NB4 (cell line): Measurements from ENCODE around the gene C5AR1.

Experiments used
- DNase-seq: peaks from one replicate; pipeline ENCODE4 v3.0.0; 2010; ENCODE audit warnings: low read depth
- H3K4me3 ChIP-seq: one replicate; pipeline ENCODE4 v1.5.1; 2011; ENCODE audit warnings: mild to moderate bottlenecking, low read depth, low read length, moderate library complexity
- MAX ChIP-seq: IDR thresholded peaks from 2 replicates; pipeline ENCODE4 v1.6.1; 2011; ENCODE audit warnings: low read depth, low read length
- MYC ChIP-seq: IDR thresholded peaks from 2 replicates; pipeline ENCODE4 v1.6.1; 2011; ENCODE audit warnings: low read depth, low read length
- POLR2A ChIP-seq: IDR thresholded peaks from 2 replicates; pipeline ENCODE4 v1.6.1; 2011; ENCODE audit warnings: mild to moderate bottlenecking; ENCODE audit not compliant: insufficient read length; ENCODE audit errors: extremely low read depth
- TF ChIP-seq, protein P1 (sequence below): IDR thresholded peaks from one replicate; pipeline ENCODE4 v1.5.1; 2012; ENCODE audit warnings: low read depth, low read length

The C5AR1 gene

GRCh38 chr19:47352095-47352494, 42.4 kb downstream of the C5AR1 start:
- TF ChIP-seq, protein P1, sequence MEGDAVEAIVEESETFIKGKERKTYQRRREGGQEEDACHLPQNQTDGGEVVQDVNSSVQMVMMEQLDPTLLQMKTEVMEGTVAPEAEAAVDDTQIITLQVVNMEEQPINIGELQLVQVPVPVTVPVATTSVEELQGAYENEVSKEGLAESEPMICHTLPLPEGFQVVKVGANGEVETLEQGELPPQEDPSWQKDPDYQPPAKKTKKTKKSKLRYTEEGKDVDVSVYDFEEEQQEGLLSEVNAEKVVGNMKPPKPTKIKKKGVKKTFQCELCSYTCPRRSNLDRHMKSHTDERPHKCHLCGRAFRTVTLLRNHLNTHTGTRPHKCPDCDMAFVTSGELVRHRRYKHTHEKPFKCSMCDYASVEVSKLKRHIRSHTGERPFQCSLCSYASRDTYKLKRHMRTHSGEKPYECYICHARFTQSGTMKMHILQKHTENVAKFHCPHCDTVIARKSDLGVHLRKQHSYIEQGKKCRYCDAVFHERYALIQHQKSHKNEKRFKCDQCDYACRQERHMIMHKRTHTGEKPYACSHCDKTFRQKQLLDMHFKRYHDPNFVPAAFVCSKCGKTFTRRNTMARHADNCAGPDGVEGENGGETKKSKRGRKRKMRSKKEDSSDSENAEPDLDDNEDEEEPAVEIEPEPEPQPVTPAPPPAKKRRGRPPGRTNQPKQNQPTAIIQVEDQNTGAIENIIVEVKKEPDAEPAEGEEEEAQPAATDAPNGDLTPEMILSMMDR: no peak
- TF ChIP-seq MYC (no peak), MAX (no peak), POLR2A (no peak)
- peak overlapping the region; percentile 0 for H3K4me3 ChIP-seq

DNA sequence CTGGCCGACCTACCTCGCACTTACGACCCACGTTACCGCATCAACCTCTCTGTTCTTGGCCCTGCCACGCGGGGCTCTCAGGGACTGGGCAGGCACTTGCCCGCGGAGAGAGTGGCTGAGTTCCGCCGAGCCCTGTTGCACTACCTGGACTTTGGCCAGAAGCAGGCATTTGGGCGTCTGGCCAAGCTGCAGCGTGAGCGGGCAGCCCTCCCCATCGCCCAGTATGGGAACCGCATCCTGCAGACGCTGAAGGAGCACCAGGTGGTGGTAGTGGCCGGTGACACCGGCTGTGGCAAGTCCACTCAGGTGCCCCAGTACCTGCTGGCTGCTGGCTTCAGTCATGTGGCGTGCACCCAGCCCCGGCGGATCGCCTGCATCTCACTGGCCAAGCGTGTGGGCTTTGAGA, 43.6 kb downstream of the C5AR1 start:
- TF ChIP-seq POLR2A (no peak), MAX (no peak), MYC (no peak)
- TF ChIP-seq, protein P1: no peak
- DNase-seq: no peak
- no peak overlapping the region for H3K4me3 ChIP-seq

More at GRCh38 chr19:47352095-47352494, 42.4 kb downstream of the C5AR1 start:
- no peak for DNase-seq

DNA sequence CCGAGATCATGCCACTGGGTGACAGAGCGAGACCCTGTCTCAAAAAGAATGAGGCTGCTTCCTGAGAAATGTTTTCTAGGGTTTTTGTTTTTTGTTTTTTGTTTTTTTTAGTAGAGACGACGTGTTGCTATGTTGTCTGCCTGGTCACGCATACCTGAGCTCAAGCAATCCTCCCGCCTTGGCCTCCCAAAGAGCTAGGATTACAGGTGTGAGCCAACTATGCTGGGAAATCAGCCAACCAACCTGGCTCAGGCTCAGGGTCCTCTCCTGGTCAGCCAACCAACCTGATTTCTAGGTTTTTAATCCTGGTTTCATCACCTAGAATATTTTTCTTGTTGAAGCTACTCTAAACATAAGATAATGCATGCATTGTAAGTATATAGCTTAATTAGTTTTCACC, 47.2 kb downstream of the C5AR1 start:
- TF ChIP-seq POLR2A (no peak), MAX (no peak), MYC (no peak)
- TF ChIP-seq, protein P1: no peak
- DNase-seq: no peak
- H3K4me3 ChIP-seq: no peak overlapping the region

DNA sequence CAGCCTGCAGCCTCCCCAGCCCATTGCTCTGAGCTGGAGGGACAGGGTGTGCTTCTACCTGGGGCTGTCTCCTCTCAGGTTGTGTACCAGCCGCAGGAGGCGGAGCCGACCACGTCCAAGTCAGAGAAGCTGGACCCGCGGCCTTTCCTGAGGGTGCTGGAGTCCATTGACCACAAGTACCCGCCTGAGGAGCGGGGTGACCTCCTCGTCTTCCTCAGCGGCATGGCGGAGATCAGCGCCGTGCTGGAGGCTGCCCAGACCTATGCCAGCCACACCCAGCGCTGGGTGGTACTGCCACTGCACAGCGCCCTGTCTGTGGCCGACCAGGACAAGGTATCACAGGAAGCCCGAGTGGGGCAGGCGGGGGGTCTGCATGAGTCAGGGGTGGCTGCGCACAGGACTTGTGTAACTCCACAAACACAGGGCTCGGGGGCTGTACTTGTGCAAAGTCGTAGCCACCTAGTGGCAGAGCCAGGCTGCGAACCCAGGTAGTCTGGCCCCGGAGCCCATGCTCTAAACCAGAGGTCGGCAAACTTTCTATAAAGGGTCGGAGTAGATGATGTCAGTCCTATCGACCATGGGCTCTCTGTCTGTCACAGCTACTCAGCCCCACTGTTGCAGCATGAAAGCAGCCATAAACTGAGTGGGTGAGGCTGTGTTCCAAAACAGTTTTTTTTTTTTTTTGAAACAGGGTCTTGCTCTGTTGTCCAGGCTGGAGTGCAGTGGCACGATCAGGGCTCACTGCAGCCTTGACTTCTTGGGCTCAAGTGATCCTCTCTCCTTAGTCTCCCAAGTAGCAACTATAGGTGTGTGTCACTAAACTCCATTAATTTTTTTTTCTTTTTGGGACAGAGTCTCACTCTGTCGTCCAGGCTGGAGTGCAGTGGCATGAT, 48.4 kb downstream of the C5AR1 start:
- H3K4me3 ChIP-seq: no peak overlapping the region
- peak; percentile 78 for DNase-seq
- TF ChIP-seq, protein P1: peak; percentile 77
- TF ChIP-seq MYC: no peak

DNA sequence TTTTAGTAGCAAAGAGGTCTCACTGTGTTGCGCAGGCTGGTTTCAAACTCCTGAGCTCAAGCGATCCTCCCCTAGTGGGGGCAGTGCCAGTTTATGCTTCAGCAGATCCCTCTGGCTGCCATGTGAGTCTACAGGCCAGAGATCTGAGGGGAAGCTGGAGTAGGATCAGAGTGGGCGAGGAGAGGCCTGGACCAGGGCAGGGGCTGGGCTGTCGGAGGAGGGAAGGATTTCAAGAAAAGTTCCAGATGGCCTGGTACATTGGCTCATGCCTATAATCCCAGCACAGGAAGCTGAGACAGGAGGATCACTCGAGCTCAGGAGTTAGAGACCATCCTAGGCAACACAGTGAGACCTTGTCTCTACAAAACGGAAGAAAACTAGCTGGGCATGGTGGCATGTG, 49.3 kb downstream of the C5AR1 start:
- DNase-seq: no peak
- no peak overlapping the region for H3K4me3 ChIP-seq
- TF ChIP-seq, protein P1: no peak
- no peak for TF ChIP-seq MAX
